NCI-H748 (cell line): Measurements from ENCODE around the gene TAP2.
A peak's percentile ranks its signal among the peaks of the same experiment; 100 is the strongest.
"Not testable (repeated sequence)": the region's sequence is repeated elsewhere in the genome, so short reads cannot be mapped to it uniquely, and the experiment has no call there.

Source experiments
- DNase-seq: peaks from one replicate; lab custom pipeline; 2025; ENCODE audit not compliant: unreplicated experiment; lab: John Stamatoyannopoulos, UW

Gene TAP2

GRCh38 chr6:32836873-32837272, 1.7 kb downstream of the TAP2 start:
- DNase-seq, result no peak

GRCh38 chr6:32835167-32835893, 3.2 kb downstream of the TAP2 start:
- DNase-seq, result no peak

GRCh38 chr6:32833664-32834063, 4.9 kb downstream of the TAP2 start:
- no peak for DNase-seq

- DNase-seq, result no peak
Measured at GRCh38 chr6:32832535-32832934, 6.0 kb downstream of the TAP2 start.

- DNase-seq, result no peak
Measured at GRCh38 chr6:32830936-32831335, 7.6 kb downstream of the TAP2 start.

GRCh38 chr6:32830017-32830416, 8.5 kb downstream of the TAP2 start:
- no peak for DNase-seq

GRCh38 chr6:32829495-32829894, 9.0 kb downstream of the TAP2 start:
- DNase-seq, result no peak

- no peak for DNase-seq
Measured at GRCh38 chr6:32827025-32827424, 11.5 kb downstream of the TAP2 start.

- peak; percentile 24 for DNase-seq
Measured at GRCh38 chr6:32825966-32826365, 12.6 kb downstream of the TAP2 start.

GRCh38 chr6:32819729-32820128, 18.8 kb downstream of the TAP2 start:
- DNase-seq, result no peak

- DNase-seq, result no peak
Measured at GRCh38 chr6:32818867-32819266, 19.7 kb downstream of the TAP2 start.

- DNase-seq, result no peak
Measured at GRCh38 chr6:32816746-32817204, 21.8 kb downstream of the TAP2 start, which contains the start of gene HLA-DOB. Gene HLA-DOB (minus strand): TSS chr6:32817002. CDS start chr6:32816951, 51 bp downstream.

GRCh38 chr6:32815996-32816395, 22.5 kb downstream of the TAP2 start:
- no peak for DNase-seq

- no peak for DNase-seq
Measured at GRCh38 chr6:32815115-32815514, 23.4 kb downstream of the TAP2 start.

GRCh38 chr6:32814145-32814544, 24.4 kb downstream of the TAP2 start:
- DNase-seq, result no peak

GRCh38 chr6:32809171-32809570, 29.4 kb downstream of the TAP2 start:
- no peak for DNase-seq

GRCh38 chr6:32807020-32807580, 31.4 kb downstream of the TAP2 start:
- peak; percentile 21 for DNase-seq

GRCh38 chr6:32805404-32805803, 33.1 kb downstream of the TAP2 start:
- not testable (repeated sequence) for DNase-seq

GRCh38 chr6:32803416-32803815, 35.1 kb downstream of the TAP2 start:
- no peak for DNase-seq

- DNase-seq, result no peak
Measured at GRCh38 chr6:32799740-32800139, 38.8 kb downstream of the TAP2 start.

GRCh38 chr6:32799168-32799567, 39.4 kb downstream of the TAP2 start:
- no peak for DNase-seq

GRCh38 chr6:32796848-32797776, 41.4 kb downstream of the TAP2 start:
- DNase-seq, result peak; percentile 69
